Activated CD4-positive, alpha-beta T cell treated with anti-CD3 and anti-CD28 coated beads for 4 hours (primary cell): ENCODE data around the gene C16orf90.
A peak's percentile ranks its signal among the peaks of the same experiment; 100 is the strongest.
"Not testable (repeated sequence)": the region's sequence is repeated elsewhere in the genome, so short reads cannot be mapped to it uniquely, and the experiment has no call there.

ENCODE experiments used
- DNase-seq, 2 donors: peaks; one replicate each; pipeline ENCODE4 v3.0.0-alpha.2; 2020

The C16orf90 gene

GRCh38 chr16:3511286-3512180 is 16.2 kb upstream of the C16orf90 start:
- no peak for DNase-seq

- no peak for DNase-seq
Observed at GRCh38 chr16:3510416-3510815, 15.1 kb upstream of the C16orf90 start.

GRCh38 chr16:3509470-3509928 is 14.2 kb upstream of the C16orf90 start:
- DNase-seq = peak; percentile 52 to 65

GRCh38 chr16:3508736-3509135 is 13.4 kb upstream of the C16orf90 start:
- DNase-seq = peak in 1 of 2 donors; percentile 16

GRCh38 chr16:3503523-3503922 is 8.2 kb upstream of the C16orf90 start:
- DNase-seq = peak; percentile 50 to 63

- DNase-seq = no peak
Observed at GRCh38 chr16:3501783-3502400, 6.6 kb upstream of the C16orf90 start.

GRCh38 chr16:3501412-3501761 is 6.1 kb upstream of the C16orf90 start:
- DNase-seq = not testable (repeated sequence)

- DNase-seq = no peak
Observed at GRCh38 chr16:3498988-3499387, 3.7 kb upstream of the C16orf90 start.

- no peak for DNase-seq
Observed at GRCh38 chr16:3497771-3498170, 2.5 kb upstream of the C16orf90 start.

- no peak for DNase-seq
Observed at GRCh38 chr16:3496386-3496785, 1.1 kb upstream of the C16orf90 start.

- no peak for DNase-seq
Observed at GRCh38 chr16:3494386-3494973, 809 bp downstream of the C16orf90 start.

GRCh38 chr16:3492356-3492755 is 2.9 kb downstream of the C16orf90 start:
- no peak for DNase-seq

- DNase-seq = no peak
Observed at GRCh38 chr16:3490911-3491629, 4.2 kb downstream of the C16orf90 start.

GRCh38 chr16:3488801-3489200 is 6.5 kb downstream of the C16orf90 start:
- DNase-seq = no peak

- no peak for DNase-seq
Observed at GRCh38 chr16:3487521-3488410, 7.5 kb downstream of the C16orf90 start.

- DNase-seq = no peak
Observed at GRCh38 chr16:3486506-3487215, 8.6 kb downstream of the C16orf90 start.

GRCh38 chr16:3485821-3486505 is 9.3 kb downstream of the C16orf90 start:
- no peak for DNase-seq

GRCh38 chr16:3485097-3485745 is 10.1 kb downstream of the C16orf90 start:
- DNase-seq = no peak

GRCh38 chr16:3484318-3485096 is 10.8 kb downstream of the C16orf90 start:
- no peak for DNase-seq
